ENCODE results near the gene ATF7. TPM values are rescaled to one million over a fixed set of nuclear protein-coding genes. Genes with fewer than 3 reads are reported as not detected.
"Not testable (repeated sequence)": the region's sequence is repeated elsewhere in the genome, so short reads cannot be mapped to it uniquely, and the experiment has no call there.

ATF7 gene
- total RNA-seq, 2 donors from 2014 or later, result 25.0 to 30.1 TPM

DNA sequence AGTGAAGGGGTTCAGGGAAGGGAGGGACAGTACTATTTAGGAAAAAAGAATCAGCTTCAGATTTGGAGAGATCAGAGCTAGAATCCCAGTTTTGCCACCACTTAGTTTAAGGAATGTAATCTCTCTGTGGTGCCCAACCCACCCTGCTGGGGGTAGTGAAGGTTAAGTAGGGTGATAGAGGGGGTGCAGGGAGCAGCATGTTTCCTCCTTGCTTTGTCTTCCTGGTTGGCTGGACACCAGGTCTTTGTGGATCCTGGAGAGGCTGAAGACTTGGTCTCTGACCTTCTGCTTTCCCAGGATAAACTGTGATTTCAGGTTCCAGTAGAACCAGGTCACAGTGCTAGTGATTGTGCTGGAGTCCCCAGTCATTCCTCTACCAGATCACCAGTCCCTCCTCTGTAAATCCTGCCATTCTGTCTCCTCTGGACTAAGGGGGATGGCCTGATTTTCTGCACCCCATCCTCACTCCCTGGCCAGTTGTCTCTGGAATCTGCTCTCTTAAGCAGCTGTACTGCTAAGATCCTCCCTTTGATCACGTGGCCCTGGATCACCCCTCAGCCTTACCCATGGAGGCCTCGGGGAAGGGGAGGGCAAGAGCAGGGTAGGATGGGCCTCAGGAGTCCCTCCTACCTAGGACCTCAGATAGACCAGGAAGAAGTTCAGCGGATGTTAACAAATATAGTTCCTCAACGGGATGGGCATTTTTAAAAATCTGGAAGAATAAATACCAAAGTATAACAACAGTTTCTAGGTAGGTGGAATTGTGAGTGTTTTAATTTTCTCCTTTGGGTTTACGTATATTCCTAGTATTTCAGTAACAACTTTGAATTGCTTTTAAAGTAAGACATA, 130.1 kb downstream of the ATF7 start:
- DNase-seq (ENCODE audit: low spot score in 2 of 2) (no peak), ATAC-seq (no peak)
- Mint-ChIP-seq H3K27ac (no peak overlapping the region), H3K9me3 (no peaks in the 10 kb centered on the region), H3K36me3 (no peaks in the 10 kb centered on the region)

DNA sequence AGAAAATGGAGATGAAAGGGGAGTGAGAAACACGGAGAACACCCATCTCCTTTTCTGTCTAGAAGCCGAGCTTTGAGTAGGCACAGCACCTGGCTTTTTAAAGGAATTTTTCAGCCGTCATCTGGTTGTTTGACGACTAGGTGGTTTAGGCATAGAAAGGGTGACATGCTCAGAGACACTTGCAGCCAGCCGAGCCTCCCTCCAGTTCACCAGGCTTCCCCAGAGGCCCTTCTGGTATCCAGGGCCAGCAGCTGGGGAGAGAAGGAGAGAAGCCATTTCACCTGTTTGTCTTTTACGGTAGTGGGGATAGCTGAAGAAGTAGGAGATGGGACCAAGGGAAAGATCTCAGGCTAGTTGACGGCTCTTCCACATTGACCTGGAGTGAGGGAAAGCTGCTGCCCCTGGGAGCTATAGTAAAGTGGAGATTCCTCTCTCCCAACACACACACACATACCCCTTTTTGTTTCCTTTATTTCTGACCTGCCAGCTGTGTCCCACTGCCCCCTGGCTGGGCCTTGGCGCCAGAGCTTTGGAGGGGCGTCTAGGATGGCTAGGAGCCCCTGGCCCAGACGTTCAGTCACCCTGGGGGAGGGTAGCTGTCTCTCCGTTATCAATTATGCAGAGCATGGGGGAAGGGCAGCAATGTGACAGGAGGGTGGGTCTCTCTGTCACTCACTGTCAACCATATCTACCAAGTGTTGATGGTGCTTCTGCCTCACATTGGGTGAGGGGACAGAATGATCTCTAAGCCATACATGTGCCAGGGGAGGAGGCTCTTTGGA, 132.4 kb downstream of the ATF7 start:
- Mint-ChIP-seq H3K9me3 (no peaks in the 10 kb centered on the region), H3K36me3 (no peaks in the 10 kb centered on the region), H3K27ac (peak overlapping the region; percentile 79 to 97)
- ATAC-seq (no peak), DNase-seq (ENCODE audit: low spot score in 2 of 2) (no peak)

DNA sequence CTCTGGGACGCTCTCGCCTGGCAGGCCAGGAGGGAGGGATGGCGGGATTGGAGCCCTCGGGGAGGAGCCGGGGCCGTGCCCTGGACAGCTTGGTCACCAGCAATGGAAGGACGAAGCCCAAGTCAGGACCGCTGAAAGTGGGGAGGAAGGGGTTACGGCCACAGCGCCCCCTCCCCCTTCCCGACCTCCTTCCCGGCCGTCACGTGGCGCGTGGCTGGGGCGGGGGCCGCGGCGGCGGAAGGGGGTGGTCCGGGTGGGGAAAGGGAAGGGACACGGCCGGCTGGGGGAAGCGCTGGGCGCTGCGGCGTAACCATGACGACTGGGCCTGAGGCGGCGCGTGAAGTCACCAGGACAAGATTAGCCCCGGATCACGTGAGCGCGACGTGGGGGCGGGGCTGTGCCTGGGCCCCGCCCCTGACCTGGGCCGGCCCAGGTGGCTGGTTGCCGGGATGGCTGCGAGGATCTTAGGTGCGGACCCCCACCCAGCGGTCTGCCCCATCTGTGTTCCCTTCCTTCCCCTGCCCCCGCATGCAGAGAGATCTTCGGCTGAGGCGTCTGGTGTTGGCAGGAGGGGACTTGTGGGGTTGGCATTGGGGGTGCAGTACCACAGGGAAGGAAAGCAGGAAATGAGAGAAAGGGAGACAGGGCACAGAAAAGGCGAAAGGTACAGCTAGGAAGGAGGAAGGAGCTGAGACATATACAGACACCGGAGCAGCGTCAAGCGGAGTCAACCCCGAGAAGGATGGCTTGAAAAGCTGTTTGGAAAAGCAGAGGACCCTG, 133.2 kb downstream of the ATF7 start:
- ATAC-seq (peak; percentile 95 to 98), DNase-seq (ENCODE audit: low spot score in 2 of 2) (peak; percentile 86 to 91)
- H3K9me3 Mint-ChIP-seq, result no peaks in the 10 kb centered on the region
- H3K36me3 Mint-ChIP-seq, result no peaks in the 10 kb centered on the region
- H3K27ac Mint-ChIP-seq, result peak overlapping the region; percentile 79 to 97

DNA sequence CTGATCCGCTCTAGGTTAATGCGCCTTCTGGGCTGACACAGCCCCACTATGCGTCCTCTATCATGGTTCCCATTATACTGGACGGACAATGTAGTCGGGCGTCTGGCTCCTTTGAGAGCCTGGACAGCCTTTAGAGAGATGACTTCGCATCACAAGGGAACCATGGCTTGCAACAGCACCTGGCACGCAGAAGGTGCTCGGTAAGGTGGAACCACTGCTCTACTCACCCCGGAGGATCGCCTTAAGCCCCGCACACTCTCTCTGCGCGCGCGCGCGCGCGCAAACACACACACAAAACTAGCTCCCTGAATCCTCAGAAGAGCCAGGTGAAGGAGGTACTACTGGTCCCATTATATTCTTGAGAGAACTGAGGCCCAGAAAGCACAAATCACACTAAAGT, 134.0 kb downstream of the ATF7 start:
- Mint-ChIP-seq H3K27ac (no peak overlapping the region), H3K36me3 (no peaks in the 10 kb centered on the region), H3K9me3 (no peaks in the 10 kb centered on the region)
- DNase-seq (ENCODE audit: low spot score in 2 of 2), result no peak
- no peak for ATAC-seq

DNA sequence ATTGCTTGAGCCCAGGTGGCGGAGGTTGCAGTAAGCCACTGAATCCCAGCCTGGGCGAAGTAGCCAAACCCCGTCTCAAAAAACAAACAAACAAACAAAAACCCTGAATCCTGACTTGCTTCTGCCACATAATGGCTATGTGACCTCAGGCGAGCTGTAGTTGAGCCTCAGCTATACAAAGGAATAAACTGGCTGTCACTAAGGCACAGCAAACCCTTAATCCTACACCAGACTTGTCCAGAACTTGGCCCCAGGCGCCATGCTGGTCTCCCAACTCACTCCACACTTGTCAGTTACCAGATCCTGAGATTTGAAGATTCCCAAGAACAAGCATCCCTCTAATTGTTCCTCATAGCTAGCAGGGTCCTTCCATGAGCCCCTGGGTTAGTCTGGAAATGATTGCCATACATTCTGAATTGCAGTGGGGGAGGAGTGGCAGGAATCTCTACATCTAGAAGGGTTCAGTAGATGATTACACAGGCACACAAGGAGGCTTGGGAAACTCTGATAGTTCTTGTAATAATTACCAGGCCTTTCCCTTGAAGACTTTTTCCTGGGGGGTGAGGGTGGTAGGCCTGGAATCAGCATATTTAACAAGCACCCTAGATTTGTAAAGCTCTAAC, 136.8 kb downstream of the ATF7 start:
- H3K9me3 Mint-ChIP-seq, result no peaks in the 10 kb centered on the region
- ATAC-seq (no peak), DNase-seq (ENCODE audit: low spot score in 2 of 2) (no peak)
- H3K27ac Mint-ChIP-seq, result no peak overlapping the region
- H3K36me3 Mint-ChIP-seq, result no peaks in the 10 kb centered on the region

DNA sequence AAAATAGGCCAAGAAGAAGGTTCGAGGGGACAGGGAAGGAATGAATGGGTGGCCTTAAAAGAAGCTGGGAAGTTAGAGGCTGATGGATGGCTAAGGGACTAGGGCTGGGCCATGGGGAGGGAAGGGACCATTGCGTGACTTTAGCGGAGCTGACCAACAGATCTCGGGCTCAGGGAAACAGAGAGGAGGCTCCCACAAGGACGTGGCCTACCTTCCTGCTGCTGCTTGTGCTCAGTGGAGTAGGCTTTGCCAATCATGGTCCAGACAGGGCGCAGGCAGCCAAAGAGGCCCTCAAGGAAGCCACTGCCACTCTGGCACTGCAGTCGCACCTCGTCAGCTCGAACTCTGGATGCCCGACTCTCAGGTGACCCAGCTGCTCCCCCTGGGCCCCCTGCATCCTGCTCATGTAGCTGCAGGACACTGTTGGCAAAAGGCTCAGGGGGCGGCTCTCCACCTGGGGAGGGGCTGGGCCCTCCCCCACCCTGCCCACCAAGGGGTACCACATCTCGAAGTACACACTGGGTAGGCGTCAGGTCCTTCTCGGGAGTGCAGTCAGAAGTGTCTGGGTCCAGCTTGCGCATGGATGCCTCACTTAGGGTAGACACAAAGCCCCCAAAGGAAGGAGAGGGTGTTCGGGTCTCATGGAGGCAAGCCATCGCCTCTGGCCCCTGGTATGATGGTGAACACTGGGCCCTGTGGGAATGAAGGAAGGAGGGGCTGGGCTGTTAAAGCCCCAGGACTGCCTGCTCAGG, 139.3 kb downstream of the ATF7 start:
- DNase-seq (ENCODE audit: low spot score in 2 of 2) (no peak), ATAC-seq (no peak)
- Mint-ChIP-seq H3K9me3 (no peaks in the 10 kb centered on the region), H3K36me3 (peaks cover 0 to 4% of the 10 kb centered on the region in 2 donors), H3K27ac (peak overlapping the region; percentile 68 to 83)

DNA sequence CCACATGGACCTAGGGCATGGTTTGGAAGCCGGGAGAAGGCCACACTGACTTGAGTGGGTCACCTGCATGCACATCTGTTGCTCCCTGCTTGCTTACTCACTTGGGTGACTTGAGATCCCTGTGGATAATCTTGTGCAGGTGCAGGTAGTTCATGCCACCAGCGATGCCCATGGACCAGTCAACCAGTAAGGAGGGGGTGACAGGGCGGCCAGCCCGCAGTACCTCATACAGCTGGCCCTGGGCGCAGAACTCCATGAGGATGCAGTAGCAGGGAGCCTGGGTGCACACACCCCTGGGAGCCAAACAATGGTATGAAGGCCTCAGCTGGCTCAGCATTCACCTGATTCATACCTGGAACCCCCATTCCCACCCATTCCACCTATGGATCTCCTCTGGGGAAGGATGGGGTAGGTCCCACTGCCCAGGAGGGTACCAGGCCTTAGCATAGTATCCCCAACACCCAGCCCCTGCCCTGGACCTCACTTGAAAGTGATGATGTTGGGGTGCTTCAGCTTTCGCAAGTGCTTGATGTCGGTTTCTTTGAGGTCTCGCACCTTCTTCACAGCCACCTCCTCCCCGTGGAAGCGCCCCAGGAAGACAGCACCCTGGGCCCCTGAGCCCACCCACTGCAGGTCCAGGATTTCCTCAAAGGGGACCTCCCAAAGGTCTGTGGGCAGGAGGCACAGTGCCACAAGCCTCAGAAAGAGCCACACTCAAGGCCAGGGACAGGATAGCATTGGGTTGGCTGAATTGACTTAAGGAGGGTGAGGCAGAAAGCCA, 140.0 kb downstream of the ATF7 start:
- H3K36me3 Mint-ChIP-seq, result peaks cover 0 to 6% of the 10 kb centered on the region in 2 donors
- H3K9me3 Mint-ChIP-seq, result no peaks in the 10 kb centered on the region
- no peak for DNase-seq (ENCODE audit: low spot score in 2 of 2)
- no peak for ATAC-seq
- peak overlapping the region; percentile 68 to 83 for H3K27ac Mint-ChIP-seq

DNA sequence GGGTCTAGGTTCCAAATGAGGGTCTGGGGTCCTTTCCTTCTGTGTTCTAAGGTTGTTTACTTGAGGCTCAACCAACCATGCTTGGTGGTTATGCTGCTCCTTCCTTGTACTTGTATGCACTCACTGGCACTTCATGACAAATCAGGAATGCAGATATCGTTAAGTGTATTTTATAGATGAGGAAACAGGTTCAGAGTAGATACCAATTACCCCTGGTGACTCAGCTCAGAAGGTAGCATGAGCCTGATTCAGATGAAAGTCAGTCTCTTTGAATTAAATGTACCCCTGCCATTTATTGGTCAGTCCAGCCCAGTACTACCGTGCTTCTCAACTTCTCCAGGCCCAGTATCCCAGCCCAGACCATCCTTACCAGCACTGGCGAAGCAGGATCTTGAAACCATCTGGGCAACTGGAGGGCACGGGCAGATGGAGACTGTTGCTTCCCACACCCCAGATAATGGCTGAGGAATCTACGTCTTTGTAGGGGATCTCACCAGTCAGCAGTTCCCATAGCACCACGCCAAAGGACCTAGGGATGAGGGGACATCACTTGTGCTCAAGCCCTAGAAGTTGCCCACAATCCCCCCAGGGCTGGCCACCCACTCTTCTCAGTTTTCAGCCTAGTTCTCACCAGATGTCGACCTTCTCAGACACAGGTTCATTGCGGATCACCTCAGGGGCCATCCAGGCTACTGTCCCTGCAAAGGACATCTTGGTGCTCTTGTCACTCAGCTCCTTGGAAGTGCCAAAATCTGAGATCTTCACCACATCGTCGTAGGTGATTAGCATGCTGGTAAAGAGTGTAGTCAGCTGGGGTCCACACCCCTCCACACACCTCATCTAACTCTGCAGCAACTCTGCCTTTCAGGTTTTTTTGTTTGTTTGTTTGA, 141.3 kb downstream of the ATF7 start:
- peaks cover 0 to 6% of the 10 kb centered on the region in 2 donors for H3K36me3 Mint-ChIP-seq
- DNase-seq (ENCODE audit: low spot score in 2 of 2) (no peak), ATAC-seq (no peak)
- no peaks in the 10 kb centered on the region for H3K9me3 Mint-ChIP-seq
- H3K27ac Mint-ChIP-seq, result peak overlapping the region in 1 of 2 donors; percentile 93

DNA sequence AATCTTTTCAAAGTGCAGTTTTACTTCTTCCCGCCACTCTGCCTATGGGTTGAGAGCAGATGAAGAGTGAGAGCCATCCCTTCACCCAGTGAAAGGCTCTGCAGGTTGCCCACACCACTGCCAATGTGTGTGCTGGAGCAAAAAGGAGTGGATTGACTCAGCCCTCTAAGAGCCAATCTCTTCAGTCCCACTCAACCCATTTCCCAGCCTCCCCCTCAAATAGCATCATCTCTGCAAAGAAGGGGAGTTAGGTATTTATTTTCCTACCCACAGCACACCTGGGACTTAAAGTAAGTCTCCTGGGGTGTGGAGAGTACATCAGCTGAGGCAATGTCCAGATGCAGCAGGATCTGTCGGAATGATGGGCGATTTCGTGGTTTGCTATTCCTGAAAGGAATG, 142.2 kb downstream of the ATF7 start:
- DNase-seq (ENCODE audit: low spot score in 2 of 2) (no peak), ATAC-seq (peak; percentile 8 to 12)
- Mint-ChIP-seq H3K9me3 (no peaks in the 10 kb centered on the region), H3K36me3 (peaks cover 0 to 13% of the 10 kb centered on the region in 2 donors), H3K27ac (peak overlapping the region; percentile 55 to 94)

DNA sequence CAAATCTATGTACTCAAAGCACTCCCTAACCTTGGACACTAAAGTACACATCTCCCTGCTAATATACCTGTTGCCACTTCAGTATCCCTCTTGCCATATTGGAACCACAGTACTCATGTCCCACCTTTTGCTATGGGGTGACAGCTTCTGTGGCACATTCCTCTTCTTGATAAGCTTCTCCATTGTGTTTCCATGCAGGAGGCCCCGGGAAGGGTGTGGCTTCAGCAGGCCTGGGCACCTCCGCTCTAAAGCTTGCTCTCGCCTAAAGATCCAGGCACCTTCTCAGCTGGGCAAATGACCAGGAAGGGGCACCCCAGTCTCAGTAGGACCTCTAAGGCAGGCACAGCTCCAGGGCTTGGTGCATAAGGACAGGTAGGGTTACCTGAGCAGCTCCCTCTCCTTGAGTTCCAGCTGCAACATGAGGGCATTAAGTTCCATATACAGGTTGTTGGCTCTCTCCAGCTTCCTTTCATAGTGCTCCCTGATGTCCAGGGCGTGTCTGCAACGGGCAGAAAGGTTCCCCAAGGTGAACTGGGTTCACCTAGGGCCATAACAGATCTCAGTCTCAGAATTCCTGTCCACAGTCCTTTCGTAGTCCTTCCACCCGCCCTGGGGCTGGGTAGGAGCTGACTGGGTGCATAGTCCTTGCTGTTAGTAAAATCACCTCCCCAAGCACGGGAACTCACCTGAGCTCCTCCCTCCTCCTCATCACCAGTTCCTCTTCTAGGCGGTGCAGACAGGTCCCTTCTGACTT, 142.8 kb downstream of the ATF7 start:
- ATAC-seq, result peak; percentile 3 to 9
- H3K27ac Mint-ChIP-seq, result peak overlapping the region; percentile 55 to 94
- no peaks in the 10 kb centered on the region for H3K9me3 Mint-ChIP-seq
- peaks cover 0 to 13% of the 10 kb centered on the region in 2 donors for H3K36me3 Mint-ChIP-seq
- DNase-seq (ENCODE audit: low spot score in 2 of 2), result no peak

DNA sequence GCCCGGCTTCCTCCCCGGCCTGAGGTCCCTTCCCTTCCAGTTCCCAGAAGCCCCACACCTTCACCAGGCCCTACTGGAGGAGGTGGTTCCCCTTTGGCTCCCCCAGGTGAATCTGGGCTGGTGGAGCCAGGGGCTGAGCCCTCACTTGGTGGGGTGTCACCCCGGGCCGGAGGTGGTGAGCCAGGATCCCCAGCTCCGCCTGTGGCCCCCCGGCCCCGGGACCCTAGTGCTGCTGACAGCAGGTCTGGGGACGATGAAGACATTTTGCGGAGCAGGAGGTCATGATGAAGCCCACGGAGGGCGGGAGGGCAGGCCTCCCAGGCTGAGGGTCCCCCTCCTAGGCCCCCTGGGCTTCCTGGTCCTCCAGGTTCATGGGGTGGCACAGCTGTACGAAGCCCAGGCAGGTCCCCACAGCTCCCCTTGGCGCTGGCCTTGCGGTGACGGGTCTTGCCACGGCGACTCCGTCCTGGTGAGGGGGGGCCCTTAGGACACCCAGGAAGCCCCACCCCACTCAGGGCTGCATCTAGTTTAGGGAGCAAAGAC, 143.5 kb downstream of the ATF7 start:
- no peak for DNase-seq (ENCODE audit: low spot score in 2 of 2)
- ATAC-seq, result peak in 1 of 2 donors; percentile 2
- Mint-ChIP-seq H3K9me3 (no peaks in the 10 kb centered on the region), H3K27ac (no peak overlapping the region), H3K36me3 (peaks cover 0 to 13% of the 10 kb centered on the region in 2 donors)

DNA sequence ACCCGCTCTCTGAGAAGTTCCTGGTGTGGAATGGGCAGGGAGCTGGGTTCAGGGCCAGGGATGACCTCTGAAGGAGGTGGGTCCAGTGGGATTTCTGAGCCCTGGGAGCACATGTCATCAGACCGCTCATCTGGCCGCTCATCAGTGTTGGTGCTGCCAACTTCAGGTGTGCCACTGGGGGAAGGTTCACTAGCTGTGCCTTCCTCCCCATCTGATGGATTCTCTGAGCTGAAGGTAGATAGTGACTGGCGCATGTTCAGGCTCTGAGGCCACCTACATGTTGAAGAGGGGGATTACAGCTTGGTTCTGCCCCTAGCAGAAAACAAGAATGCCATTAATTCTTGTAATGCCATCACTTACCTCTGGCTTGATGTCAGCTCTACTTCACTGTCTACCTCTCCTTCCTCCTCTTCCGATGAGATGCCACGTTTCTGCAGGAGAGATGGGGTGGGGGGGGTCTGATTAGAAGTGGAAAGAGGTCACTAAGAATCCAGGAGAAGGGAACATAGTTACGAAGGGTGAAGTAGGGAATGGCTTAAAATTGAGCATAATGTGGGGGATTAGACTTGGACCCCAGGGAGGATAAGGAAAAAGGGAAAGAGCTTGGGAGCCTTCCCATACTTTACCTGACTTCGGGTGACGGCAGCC, 144.1 kb downstream of the ATF7 start:
- Mint-ChIP-seq H3K27ac (peak overlapping the region in 1 of 2 donors; percentile 77), H3K9me3 (no peaks in the 10 kb centered on the region), H3K36me3 (peaks cover 0 to 13% of the 10 kb centered on the region in 2 donors)
- ATAC-seq, result no peak
- DNase-seq (ENCODE audit: low spot score in 2 of 2), result no peak

DNA sequence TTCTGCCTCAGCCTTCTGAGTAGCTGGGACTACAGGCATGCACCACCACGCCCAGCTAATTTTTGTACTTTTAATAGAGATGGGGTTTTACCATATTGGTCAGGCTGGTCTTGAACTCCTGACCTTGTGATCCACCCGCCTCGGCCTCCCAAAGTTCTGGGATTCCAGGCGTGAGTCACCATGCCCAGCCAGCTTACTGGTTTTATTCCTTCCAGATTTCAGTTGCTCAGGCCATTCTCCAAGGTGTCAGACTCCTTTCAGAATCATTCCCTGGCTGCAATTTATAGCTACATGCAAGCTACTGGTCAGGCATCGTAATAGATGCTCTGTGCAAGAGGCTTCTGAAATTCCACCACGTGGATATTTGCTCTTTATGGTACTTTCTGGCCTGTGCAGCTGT, 144.7 kb downstream of the ATF7 start:
- not testable (repeated sequence) for DNase-seq (ENCODE audit: low spot score in 2 of 2); H3K9me3 Mint-ChIP-seq; ATAC-seq
- Mint-ChIP-seq H3K36me3 (peaks cover 5 to 13% of the 10 kb centered on the region in 2 donors), H3K27ac (peak overlapping the region in 1 of 2 donors; percentile 60)

Measured in activated naive CD4-positive, alpha-beta T cell treated with anti-CD3 and anti-CD28 coated beads, Interleukin-2, amount 50 U/mL, for 72 hours (primary cell).